ENCODE measurements around the gene RAD52.

Gene RAD52

GRCh38 chr12:990661-991349 is 41.3 kb upstream of the RAD52 start, which contains the start of gene ERC1:
TSS of gene ERC1 (plus strand) at chr12:991223. CDS start at chr12:1027904, 36,681 bp downstream.
- Histone ChIP-seq H4K20me1 (ENCODE audit: low read depth, low read length) (0 out of 2 replicates have a peak, but pooled peaks cover 4% of the 10 kb centered on the region), H3K9ac (ENCODE audit: low read length) (peak within 1 kb of the TSS; percentile 72), H3K4me3 (ENCODE audit: insufficient read depth, low read length, poor library complexity, severe bottlenecking) (peak within 1 kb of the TSS; percentile 65), H3K9me2 (replicated peaks; ENCODE audit: insufficient read depth, low read length) (no peaks in the 10 kb centered on the region), H2AFZ (ENCODE audit: low read depth, low read length, severe bottlenecking) (peak within 1 kb of the TSS; percentile 94), H3K79me2 (ENCODE audit: insufficient read depth, low read length) (0 out of 2 replicates have a peak, but pooled peaks cover 5% of the 10 kb centered on the region), H3K36me3 (ENCODE audit: low read length) (no peaks in the 10 kb centered on the region), H3F3A (ENCODE audit: insufficient read depth) (peaks cover 23% of the 10 kb centered on the region), H3K27me3 (ENCODE audit: low read length) (no peaks in the 10 kb centered on the region), H3K4me2 (ENCODE audit: low read depth, low read length, poor library complexity, severe bottlenecking) (peak within 1 kb of the TSS; percentile 82), H3K27ac (ENCODE audit: low read depth, low read length) (peak within 1 kb of the TSS; percentile 10; the same call in 1 of the 2 replicates), H3K9me3 (ENCODE audit: insufficient read depth, low read length) (no peaks in the 10 kb centered on the region)
- TF ChIP-seq EZH2phosphoT487 (conservative IDR thresholded peaks at IDR 0.05; ENCODE audit: low read length) (no peak), CTCF (IDR thresholded peaks at IDR 0.05; ENCODE audit: insufficient read depth, low read length, poor library complexity, severe bottlenecking) (no peak)

GRCh38 chr12:989751-990660 is 40.5 kb upstream of the RAD52 start:
- TF ChIP-seq EZH2phosphoT487 (conservative IDR thresholded peaks at IDR 0.05; ENCODE audit: low read length): no peak
- no peak for TF ChIP-seq CTCF (IDR thresholded peaks at IDR 0.05; ENCODE audit: insufficient read depth, low read length, poor library complexity, severe bottlenecking)
- peaks cover 23% of the 10 kb centered on the region for H3F3A ChIP-seq (ENCODE audit: insufficient read depth)
- H3K9me2 ChIP-seq (replicated peaks; ENCODE audit: insufficient read depth, low read length): no peaks in the 10 kb centered on the region
- peak overlapping the region; percentile 94 for H2AFZ ChIP-seq (ENCODE audit: low read depth, low read length, severe bottlenecking)
- H3K9me3 ChIP-seq (ENCODE audit: insufficient read depth, low read length): no peaks in the 10 kb centered on the region
- peak overlapping the region; percentile 10; the same call in 1 of the 2 replicates for H3K27ac ChIP-seq (ENCODE audit: low read depth, low read length)
- 0 out of 2 replicates have a peak, but pooled peaks cover 4% of the 10 kb centered on the region for H4K20me1 ChIP-seq (ENCODE audit: low read depth, low read length)
- peak overlapping the region; percentile 65 for H3K4me3 ChIP-seq (ENCODE audit: insufficient read depth, low read length, poor library complexity, severe bottlenecking)
- peak overlapping the region; percentile 74 for H3K4me2 ChIP-seq (ENCODE audit: low read depth, low read length, poor library complexity, severe bottlenecking)
- peak overlapping the region; percentile 72 for H3K9ac ChIP-seq (ENCODE audit: low read length)
- H3K27me3 ChIP-seq (ENCODE audit: low read length): no peaks in the 10 kb centered on the region
- H3K79me2 ChIP-seq (ENCODE audit: insufficient read depth, low read length): 0 out of 2 replicates have a peak, but pooled peaks cover 5% of the 10 kb centered on the region
- H3K36me3 ChIP-seq (ENCODE audit: low read length): no peaks in the 10 kb centered on the region

GRCh38 chr12:989051-989450 is 39.6 kb upstream of the RAD52 start:
- no peak for TF ChIP-seq CTCF (IDR thresholded peaks at IDR 0.05; ENCODE audit: insufficient read depth, low read length, poor library complexity, severe bottlenecking)
- Histone ChIP-seq H3K27ac (ENCODE audit: low read depth, low read length) (no peak overlapping the region), H3K4me3 (ENCODE audit: insufficient read depth, low read length, poor library complexity, severe bottlenecking) (no peak overlapping the region), H2AFZ (ENCODE audit: low read depth, low read length, severe bottlenecking) (no peak overlapping the region), H3K36me3 (ENCODE audit: low read length) (no peaks in the 10 kb centered on the region), H3F3A (ENCODE audit: insufficient read depth) (peaks cover 23% of the 10 kb centered on the region), H4K20me1 (ENCODE audit: low read depth, low read length) (0 out of 2 replicates have a peak, but pooled peaks cover 4% of the 10 kb centered on the region), H3K9ac (ENCODE audit: low read length) (no peak overlapping the region), H3K4me2 (ENCODE audit: low read depth, low read length, poor library complexity, severe bottlenecking) (peak overlapping the region; percentile 74), H3K79me2 (ENCODE audit: insufficient read depth, low read length) (0 out of 2 replicates have a peak, but pooled peaks cover 5% of the 10 kb centered on the region), H3K9me2 (replicated peaks; ENCODE audit: insufficient read depth, low read length) (no peaks in the 10 kb centered on the region), H3K9me3 (ENCODE audit: insufficient read depth, low read length) (no peaks in the 10 kb centered on the region), H3K27me3 (ENCODE audit: low read length) (no peaks in the 10 kb centered on the region)

All from SU-DHL-6 (cell line).